HEK293 (cell line): ENCODE results near the gene BEGAIN.

Source experiments
- GLIS1 ChIP-seq: fragments of 450-650 bp; formaldehyde crosslinking; IDR thresholded peaks from 2 replicates; pipeline ENCODE4 v1.5.1; 2016; ENCODE audit warnings: missing biosample characterization, missing genetic modification characterization
- HIC1 ChIP-seq: fragments of 450-650 bp; formaldehyde crosslinking; IDR thresholded peaks from 2 replicates; pipeline ENCODE4 v1.5.1; 2016; ENCODE audit warnings: missing biosample characterization, missing genetic modification characterization
- IKZF3 ChIP-seq: fragments of 450-650 bp; IDR thresholded peaks from 2 replicates; pipeline ENCODE4 v1.5.0; 2018; ENCODE audit warnings: missing biosample characterization, mild to moderate bottlenecking, missing genetic modification characterization, moderate library complexity
- INSM2 ChIP-seq: fragments of 450-650 bp; formaldehyde crosslinking; IDR thresholded peaks from 2 replicates; pipeline ENCODE4 v1.5.1; 2016; ENCODE audit warnings: missing biosample characterization, missing genetic modification characterization
- SCRT2 ChIP-seq: fragments of 450-650 bp; formaldehyde crosslinking; IDR thresholded peaks from 2 replicates; pipeline ENCODE4 v1.5.1; 2016; ENCODE audit warnings: missing biosample characterization, missing genetic modification characterization
- SP3 ChIP-seq: fragments of 450-650 bp; formaldehyde crosslinking; IDR thresholded peaks from 2 replicates; pipeline ENCODE4 v1.5.1; 2016; ENCODE audit warnings: missing biosample characterization, missing genetic modification characterization
- SP7 ChIP-seq: fragments of 450-650 bp; formaldehyde crosslinking; IDR thresholded peaks from 2 replicates; pipeline ENCODE4 v1.5.1; 2016; ENCODE audit warnings: missing biosample characterization, missing genetic modification characterization
- ZFHX2 ChIP-seq: fragments of 450-650 bp; formaldehyde crosslinking; conservative IDR thresholded peaks from 2 replicates; pipeline ENCODE4 v1.5.1; 2016; ENCODE audit warnings: missing biosample characterization, missing genetic modification characterization
- ZFP69B ChIP-seq: fragments of 450-650 bp; formaldehyde crosslinking; IDR thresholded peaks from 2 replicates; pipeline ENCODE4 v1.5.1; 2016; ENCODE audit warnings: missing biosample characterization, missing genetic modification characterization
- ZIC2 ChIP-seq: fragments of 450-650 bp; formaldehyde crosslinking; IDR thresholded peaks from 2 replicates; pipeline ENCODE4 v1.5.1; 2016; ENCODE audit warnings: missing biosample characterization, missing genetic modification characterization
- ZNF132 ChIP-seq: fragments of 450-650 bp; formaldehyde crosslinking; IDR thresholded peaks from 2 replicates; pipeline ENCODE4 v1.5.1; 2017; ENCODE audit warnings: missing biosample characterization, missing genetic modification characterization, borderline replicate concordance
- ZNF2 ChIP-seq: fragments of 450-650 bp; formaldehyde crosslinking; IDR thresholded peaks from 2 replicates; pipeline ENCODE4 v1.5.1; 2016; ENCODE audit warnings: missing biosample characterization, missing genetic modification characterization
- ZNF223 ChIP-seq: fragments of 450-650 bp; formaldehyde crosslinking; IDR thresholded peaks from 2 replicates; pipeline ENCODE4 v1.5.1; 2016; ENCODE audit warnings: missing biosample characterization, missing genetic modification characterization
- ZNF248 ChIP-seq: fragments of 450-650 bp; formaldehyde crosslinking; IDR thresholded peaks from 2 replicates; pipeline ENCODE4 v1.5.1; 2017; ENCODE audit warnings: missing biosample characterization, missing genetic modification characterization
- ZNF274 ChIP-seq, 2 experiments: fragments of 200-500 bp in 1 of 2; fragments of 450-650 bp in 1 of 2; sonication (Bioruptor generic) in 1 of 2; formaldehyde crosslinking in 1 of 2; IDR thresholded peaks; 2 replicates each; pipeline versions ENCODE4 v1.5.1 to v1.6.1; 2014 to 2016; ENCODE audit warnings: borderline replicate concordance in 1 of 2, inconsistent platforms in 1 of 2, low read length in 1 of 2, missing biosample characterization in 1 of 2, missing genetic modification characterization in 1 of 2
- ZNF324 ChIP-seq: fragments of 450-650 bp; formaldehyde crosslinking; IDR thresholded peaks from 2 replicates; pipeline ENCODE4 v1.5.1; 2016; ENCODE audit warnings: missing biosample characterization, missing genetic modification characterization
- ZNF416 ChIP-seq: fragments of 450-650 bp; formaldehyde crosslinking; IDR thresholded peaks from 2 replicates; pipeline ENCODE4 v1.5.1; 2016; ENCODE audit warnings: missing biosample characterization, missing genetic modification characterization
- ZNF433 ChIP-seq: fragments of 450-650 bp; formaldehyde crosslinking; IDR thresholded peaks from 2 replicates; pipeline ENCODE4 v1.5.1; 2016; ENCODE audit warnings: missing biosample characterization, missing genetic modification characterization, low read depth
- ZNF473 ChIP-seq: fragments of 450-650 bp; formaldehyde crosslinking; IDR thresholded peaks from 2 replicates; pipeline ENCODE4 v1.5.1; 2017; ENCODE audit warnings: missing biosample characterization, missing genetic modification characterization
- ZNF560 ChIP-seq: fragments of 450-650 bp; formaldehyde crosslinking; IDR thresholded peaks from 2 replicates; pipeline ENCODE4 v1.5.1; 2017; ENCODE audit warnings: missing biosample characterization, missing genetic modification characterization, borderline replicate concordance
- ZNF571 ChIP-seq: fragments of 450-650 bp; formaldehyde crosslinking; IDR thresholded peaks from 2 replicates; pipeline ENCODE4 v1.5.0; 2017; ENCODE audit warnings: missing biosample characterization, missing genetic modification characterization
- ZNF585B ChIP-seq: fragments of 450-650 bp; formaldehyde crosslinking; IDR thresholded peaks from 2 replicates; pipeline ENCODE4 v1.5.1; 2016; ENCODE audit warnings: missing biosample characterization, missing genetic modification characterization
- ZNF600 ChIP-seq: fragments of 450-650 bp; formaldehyde crosslinking; IDR thresholded peaks from 2 replicates; pipeline ENCODE4 v1.5.1; 2016; ENCODE audit warnings: missing biosample characterization, missing genetic modification characterization
- ZNF837 ChIP-seq: fragments of 450-650 bp; formaldehyde crosslinking; IDR thresholded peaks from 2 replicates; pipeline ENCODE4 v1.5.1; 2016; ENCODE audit warnings: missing biosample characterization, missing genetic modification characterization
- ZSCAN23 ChIP-seq: fragments of 450-650 bp; formaldehyde crosslinking; IDR thresholded peaks from 2 replicates; pipeline ENCODE4 v1.5.1; 2016; ENCODE audit warnings: missing biosample characterization, missing genetic modification characterization
- TF ChIP-seq, protein P1 (sequence below): fragments of 450-650 bp; formaldehyde crosslinking; IDR thresholded peaks from 2 replicates; pipeline ENCODE4 v1.5.1; 2016; ENCODE audit warnings: missing biosample characterization, missing genetic modification characterization
- TF ChIP-seq, protein P2 (sequence below): fragments of 450-650 bp; formaldehyde crosslinking; IDR thresholded peaks from 2 replicates; pipeline ENCODE4 v1.5.1; 2017; ENCODE audit warnings: missing biosample characterization, missing genetic modification characterization
- TF ChIP-seq, protein P3 (sequence below): fragments of 450-650 bp; formaldehyde crosslinking; IDR thresholded peaks from 2 replicates; pipeline ENCODE4; 2016; ENCODE audit warnings: missing biosample characterization, missing genetic modification characterization

Gene BEGAIN

GRCh38 chr14:100586403-100587085, 673 bp downstream of the BEGAIN start (continued):
- TF ChIP-seq ZNF2 (tag by site-specific recombination) (0 out of 2 replicates have a peak, but pooled peaks have one; percentile 42), ZFHX2 (peak; percentile 84), ZNF248 (tag by site-specific recombination) (no peak), ZIC2 (tag by site-specific recombination) (peak; percentile 64), ZNF132 (tag by site-specific recombination) (no peak), INSM2 (no peak), ZNF223 (peak; percentile 99), ZNF571 (tag by site-specific recombination) (no peak), ZNF416 (tag by site-specific recombination) (no peak), IKZF3 (tag by site-specific recombination) (peak; percentile 13; the same call in 1 of the 2 replicates), SP7 (peak; percentile 82), GLIS1 (tag by site-specific recombination) (peak; percentile 82), ZNF274 (IDR thresholded peaks at IDR 0.05; ENCODE audit: low read length) (no peak), ZNF274 (tag by site-specific recombination; IDR thresholded peaks at IDR 0.05; ENCODE audit: borderline replicate concordance) (no peak), SP3 (peak; percentile 82), ZNF600 (peak; percentile 83), HIC1 (tag by site-specific recombination) (no peak), ZNF585B (tag by site-specific recombination) (no peak), ZSCAN23 (tag by site-specific recombination) (no peak), ZNF837 (tag by site-specific recombination) (no peak), ZNF473 (no peak), ZNF324 (no peak), ZNF560 (tag by site-specific recombination) (no peak), SCRT2 (tag by site-specific recombination) (no peak), ZNF433 (tag by site-specific recombination) (no peak), ZFP69B (tag by site-specific recombination) (peak; percentile 64; the same call in 1 of the 2 replicates)
- TF ChIP-seq, protein P1, sequence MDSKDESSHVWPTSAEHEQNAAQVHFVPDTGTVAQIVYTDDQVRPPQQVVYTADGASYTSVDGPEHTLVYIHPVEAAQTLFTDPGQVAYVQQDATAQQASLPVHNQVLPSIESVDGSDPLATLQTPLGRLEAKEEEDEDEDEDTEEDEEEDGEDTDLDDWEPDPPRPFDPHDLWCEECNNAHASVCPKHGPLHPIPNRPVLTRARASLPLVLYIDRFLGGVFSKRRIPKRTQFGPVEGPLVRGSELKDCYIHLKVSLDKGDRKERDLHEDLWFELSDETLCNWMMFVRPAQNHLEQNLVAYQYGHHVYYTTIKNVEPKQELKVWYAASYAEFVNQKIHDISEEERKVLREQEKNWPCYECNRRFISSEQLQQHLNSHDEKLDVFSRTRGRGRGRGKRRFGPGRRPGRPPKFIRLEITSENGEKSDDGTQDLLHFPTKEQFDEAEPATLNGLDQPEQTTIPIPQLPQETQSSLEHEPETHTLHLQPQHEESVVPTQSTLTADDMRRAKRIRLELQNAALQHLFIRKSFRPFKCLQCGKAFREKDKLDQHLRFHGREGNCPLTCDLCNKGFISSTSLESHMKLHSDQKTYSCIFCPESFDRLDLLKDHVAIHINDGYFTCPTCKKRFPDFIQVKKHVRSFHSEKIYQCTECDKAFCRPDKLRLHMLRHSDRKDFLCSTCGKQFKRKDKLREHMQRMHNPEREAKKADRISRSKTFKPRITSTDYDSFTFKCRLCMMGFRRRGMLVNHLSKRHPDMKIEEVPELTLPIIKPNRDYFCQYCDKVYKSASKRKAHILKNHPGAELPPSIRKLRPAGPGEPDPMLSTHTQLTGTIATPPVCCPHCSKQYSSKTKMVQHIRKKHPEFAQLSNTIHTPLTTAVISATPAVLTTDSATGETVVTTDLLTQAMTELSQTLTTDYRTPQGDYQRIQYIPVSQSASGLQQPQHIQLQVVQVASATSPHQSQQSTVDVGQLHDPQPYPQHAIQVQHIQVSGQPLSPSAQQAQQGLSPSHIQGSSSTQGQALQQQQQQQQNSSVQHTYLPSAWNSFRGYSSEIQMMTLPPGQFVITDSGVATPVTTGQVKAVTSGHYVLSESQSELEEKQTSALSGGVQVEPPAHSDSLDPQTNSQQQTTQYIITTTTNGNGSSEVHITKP (tag by site-specific recombination) = peak; percentile 52; the same call in 1 of the 2 replicates
- TF ChIP-seq, protein P2, sequence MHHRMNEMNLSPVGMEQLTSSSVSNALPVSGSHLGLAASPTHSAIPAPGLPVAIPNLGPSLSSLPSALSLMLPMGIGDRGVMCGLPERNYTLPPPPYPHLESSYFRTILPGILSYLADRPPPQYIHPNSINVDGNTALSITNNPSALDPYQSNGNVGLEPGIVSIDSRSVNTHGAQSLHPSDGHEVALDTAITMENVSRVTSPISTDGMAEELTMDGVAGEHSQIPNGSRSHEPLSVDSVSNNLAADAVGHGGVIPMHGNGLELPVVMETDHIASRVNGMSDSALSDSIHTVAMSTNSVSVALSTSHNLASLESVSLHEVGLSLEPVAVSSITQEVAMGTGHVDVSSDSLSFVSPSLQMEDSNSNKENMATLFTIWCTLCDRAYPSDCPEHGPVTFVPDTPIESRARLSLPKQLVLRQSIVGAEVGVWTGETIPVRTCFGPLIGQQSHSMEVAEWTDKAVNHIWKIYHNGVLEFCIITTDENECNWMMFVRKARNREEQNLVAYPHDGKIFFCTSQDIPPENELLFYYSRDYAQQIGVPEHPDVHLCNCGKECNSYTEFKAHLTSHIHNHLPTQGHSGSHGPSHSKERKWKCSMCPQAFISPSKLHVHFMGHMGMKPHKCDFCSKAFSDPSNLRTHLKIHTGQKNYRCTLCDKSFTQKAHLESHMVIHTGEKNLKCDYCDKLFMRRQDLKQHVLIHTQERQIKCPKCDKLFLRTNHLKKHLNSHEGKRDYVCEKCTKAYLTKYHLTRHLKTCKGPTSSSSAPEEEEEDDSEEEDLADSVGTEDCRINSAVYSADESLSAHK (tag by site-specific recombination) = no peak
- TF ChIP-seq, protein P3, sequence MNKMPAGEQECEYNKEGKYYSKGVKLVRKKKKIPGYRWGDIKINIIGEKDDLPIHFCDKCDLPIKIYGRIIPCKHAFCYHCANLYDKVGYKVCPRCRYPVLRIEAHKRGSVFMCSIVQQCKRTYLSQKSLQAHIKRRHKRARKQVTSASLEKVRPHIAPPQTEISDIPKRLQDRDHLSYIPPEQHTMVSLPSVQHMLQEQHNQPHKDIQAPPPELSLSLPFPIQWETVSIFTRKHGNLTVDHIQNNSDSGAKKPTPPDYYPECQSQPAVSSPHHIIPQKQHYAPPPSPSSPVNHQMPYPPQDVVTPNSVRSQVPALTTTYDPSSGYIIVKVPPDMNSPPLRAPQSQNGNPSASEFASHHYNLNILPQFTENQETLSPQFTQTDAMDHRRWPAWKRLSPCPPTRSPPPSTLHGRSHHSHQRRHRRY (tag by site-specific recombination) = no peak
